ENCODE results near the gene PI4KB.
"Not testable (repeated sequence)": the region's sequence is repeated elsewhere in the genome, so short reads cannot be mapped to it uniquely, and the experiment has no call there.

PI4KB gene

DNA sequence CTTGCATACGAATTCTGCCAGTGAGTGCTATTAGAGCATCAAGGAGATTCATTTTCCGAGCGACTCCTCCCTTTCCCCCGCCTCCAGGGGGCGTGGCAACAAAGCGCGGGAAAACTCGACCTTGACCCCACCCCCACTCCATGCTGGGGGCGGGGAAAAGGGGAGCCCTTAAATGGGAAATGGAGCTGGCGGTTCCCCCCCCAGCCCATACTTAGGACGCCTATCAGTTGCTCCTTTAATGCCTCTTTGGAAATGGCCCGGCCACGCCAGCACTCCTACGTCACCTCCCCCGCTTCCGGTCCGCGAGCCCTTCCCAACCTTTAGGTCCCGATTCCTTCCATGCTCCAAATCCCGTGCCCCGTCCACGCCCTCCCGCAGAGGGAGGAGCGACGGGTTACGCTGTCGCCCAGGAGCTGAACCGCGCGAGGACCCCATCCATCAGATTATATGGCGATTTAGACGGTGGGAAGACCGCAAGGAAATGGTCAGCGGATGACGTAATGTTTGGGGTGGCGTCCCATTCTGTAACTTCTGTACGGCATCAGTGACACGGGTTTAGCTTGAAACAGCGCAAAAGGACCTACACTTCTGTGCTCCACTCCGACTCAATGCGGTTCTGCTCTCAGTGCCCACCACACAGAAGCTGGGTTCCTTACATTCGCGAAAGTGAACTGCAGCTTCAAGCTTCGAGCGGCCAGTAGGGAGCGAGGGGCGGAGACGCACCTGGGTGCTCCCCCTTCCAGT, 45.8 kb downstream of the PI4KB start:
- peak; percentile 96 for DNase-seq (ENCODE audit: low spot score)

DNA sequence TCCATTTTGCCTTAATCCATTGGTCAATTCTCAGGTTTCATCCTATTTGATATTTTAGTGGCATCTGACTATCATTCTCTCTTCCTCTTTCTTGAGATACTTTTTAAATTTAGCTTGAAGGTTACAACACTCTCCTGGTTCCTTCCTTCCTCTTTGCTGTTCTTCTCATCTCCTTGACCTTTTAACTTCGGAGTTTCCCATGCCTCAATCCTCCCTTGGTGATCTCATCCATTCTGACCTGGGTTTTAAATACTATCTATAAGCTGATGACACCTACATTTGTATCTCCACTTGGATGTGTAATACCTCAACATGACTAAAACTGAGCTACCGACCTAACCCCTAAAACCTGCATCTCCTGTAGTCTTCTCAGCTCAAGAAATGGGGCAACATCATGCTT, 50.0 kb downstream of the PI4KB start:
- no peak for DNase-seq (ENCODE audit: low spot score)

DNA sequence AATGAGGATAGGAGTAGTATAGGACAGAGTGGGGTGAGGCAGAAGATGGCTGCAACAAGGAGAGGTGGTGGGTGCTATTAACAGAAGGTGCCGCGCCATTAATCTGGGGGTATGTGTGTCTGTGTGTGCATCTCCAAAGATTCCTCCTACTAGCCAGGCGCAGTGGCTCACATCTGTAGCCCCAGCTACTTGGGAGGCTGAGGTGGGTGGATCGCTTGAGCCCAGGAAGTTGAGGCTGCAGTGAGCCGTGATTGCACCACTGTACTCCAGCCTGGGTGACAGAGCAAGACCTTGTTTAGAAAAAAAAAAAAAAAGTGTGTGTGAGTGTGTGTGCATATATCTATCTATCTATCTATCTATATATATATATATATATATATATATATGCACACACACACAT, 51.9 kb downstream of the PI4KB start:
- DNase-seq (ENCODE audit: low spot score) = not testable (repeated sequence)

DNA sequence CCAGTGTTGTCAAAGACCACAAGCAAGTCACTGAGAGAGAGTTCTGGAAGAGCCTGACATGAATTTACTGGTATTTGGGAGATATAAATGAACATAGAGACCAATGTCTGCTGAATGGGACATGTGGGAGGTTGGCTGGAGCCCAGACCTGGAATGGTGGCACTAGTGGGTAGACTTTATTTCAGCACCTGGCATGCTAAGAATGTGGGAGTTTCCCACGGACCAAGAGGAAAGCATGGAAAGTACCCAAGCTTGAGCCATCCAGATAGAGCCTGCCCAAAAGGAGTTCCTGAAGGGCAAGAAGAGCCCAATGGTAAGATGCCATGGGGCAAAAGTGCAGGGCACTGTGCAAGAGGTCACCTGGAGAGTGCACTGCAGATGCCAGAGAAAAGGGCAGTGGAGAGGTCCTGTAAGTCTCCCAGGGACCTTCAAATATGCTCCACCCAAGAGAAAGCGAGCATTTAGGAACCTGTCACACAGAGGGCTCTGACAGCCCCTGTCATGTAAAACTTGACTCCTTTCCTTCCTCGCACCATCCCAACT, 53.2 kb downstream of the PI4KB start:
- DNase-seq (ENCODE audit: low spot score) = no peak

DNA sequence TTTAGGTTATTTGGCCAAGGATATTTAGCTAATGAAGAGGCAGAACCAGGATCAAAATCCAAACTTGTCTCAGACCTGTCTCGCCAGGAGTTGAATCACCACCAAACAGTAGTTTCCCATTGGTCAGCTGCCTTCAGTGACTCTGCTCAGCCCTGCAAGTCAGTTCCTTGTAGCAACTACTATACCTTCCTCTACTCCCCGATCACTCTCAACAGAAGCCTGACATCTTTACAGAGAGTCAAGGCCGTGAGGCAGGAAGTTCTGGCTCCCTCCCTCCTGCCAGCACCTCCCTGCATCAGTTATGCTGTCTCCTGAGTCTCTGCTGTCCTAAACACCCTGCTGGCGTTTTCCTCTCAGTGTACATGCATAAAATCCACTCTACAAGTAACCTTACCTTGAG, 59.5 kb downstream of the PI4KB start:
- DNase-seq (ENCODE audit: low spot score) = no peak

DNA sequence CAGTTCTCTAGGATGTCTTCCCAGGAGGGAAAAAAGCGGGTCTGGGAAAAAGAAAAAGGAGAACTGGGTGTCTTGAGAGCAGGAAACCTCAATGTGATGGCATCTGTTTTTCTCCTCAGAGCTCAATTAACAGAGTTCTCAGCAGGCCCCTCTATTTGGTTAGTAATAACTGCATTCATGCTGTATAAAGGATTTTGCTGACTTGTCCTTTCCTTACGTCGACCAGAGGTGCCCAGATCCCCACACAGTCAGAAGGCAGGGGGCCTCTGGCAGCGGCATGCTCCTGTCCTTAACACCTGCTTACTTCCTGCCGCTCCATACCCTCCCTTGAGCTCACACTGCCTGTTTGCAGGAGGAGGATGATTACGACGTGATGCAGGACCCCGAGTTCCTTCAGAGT, 60.4 kb downstream of the PI4KB start:
- DNase-seq (ENCODE audit: low spot score) = no peak

DNA sequence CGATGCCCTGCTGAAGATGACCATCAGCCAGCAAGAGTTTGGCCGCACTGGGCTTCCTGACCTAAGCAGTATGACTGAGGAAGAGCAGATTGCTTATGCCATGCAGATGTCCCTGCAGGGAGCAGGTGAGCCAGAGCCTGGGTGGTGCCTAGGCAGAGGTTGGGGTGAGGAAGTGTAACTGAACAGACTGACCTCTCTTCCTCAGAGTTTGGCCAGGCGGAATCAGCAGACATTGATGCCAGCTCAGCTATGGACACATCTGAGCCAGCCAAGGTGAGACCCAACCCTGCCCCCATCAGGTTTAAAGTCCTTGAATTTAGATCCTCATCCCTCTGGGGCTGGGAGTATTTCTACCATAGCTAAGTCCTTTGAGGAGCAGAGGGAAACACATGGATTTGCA, 60.9 kb downstream of the PI4KB start:
- no peak for DNase-seq (ENCODE audit: low spot score)

DNA sequence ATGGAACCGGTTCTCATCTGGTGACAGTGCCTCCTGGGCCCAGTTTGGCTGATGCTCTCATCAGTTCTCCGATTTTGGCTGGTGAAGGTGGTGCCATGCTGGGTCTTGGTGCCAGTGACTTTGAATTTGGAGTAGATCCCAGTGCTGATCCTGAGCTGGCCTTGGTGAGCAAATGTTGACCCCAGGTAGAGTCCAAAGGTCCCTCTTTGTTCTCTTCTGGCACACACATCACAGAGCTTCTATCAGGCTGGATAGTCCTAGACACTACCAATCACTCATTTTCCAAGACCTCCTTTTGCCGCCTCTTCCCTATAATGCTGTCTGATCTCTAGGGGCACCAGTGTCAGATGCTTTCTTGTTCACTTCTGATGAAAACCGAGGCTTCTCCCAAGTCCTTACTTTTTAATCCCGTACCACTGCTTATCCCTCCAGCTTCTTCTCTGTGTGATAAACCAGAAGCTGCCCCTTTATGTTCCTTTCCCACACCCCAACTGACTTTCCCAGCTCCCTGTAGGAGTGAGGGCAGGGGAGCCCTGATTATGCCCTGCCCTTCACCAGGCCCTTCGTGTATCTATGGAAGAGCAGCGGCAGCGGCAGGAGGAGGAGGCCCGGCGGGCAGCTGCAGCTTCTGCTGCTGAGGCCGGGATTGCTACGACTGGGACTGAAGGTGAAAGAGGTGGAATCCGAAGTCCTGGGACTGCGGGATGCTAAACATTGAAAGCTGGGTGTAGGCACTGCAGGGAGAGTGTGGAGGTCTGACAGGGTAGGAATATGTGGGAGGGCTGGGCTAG, 61.6 kb downstream of the PI4KB start:
- DNase-seq (ENCODE audit: low spot score) = no peak

DNA sequence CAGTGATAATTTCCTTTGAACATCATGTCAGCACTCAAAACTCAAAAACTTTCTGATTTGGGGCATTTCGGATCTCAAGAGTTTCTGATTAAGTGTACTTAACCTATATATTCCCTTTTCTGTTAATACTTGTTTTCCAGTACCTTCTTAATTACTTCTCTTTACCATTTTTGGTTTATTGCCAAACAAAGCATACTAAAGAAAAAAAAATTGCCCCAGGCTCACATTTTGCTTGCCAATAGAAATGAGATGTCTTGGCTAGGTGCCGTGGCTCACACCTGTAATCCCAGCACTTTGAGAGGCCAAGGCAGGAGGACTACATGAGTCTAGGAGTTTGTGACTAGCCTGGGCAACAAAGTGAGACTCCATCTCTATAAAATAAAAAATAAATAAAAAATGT, 67.9 kb downstream of the PI4KB start:
- no peak for DNase-seq (ENCODE audit: low spot score)

DNA sequence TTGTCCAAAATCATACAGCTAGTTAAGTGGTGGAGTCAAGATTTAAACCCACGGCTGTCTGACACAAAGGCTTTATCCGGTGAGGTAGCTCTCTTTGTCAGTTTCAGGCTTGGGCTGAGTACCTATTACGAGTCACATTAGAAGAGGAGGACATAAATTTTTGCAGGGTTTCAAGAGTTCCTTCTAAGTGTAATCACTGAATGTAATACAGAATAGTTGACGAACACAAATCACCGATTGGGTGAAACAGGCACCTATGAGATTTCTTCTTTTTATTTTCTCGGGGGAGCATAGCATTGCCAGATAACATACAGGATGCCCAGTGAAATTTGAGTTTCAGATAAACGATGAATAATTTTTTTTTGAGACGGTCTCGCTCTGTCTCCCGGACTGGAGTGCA, 71.8 kb downstream of the PI4KB start:
- DNase-seq (ENCODE audit: low spot score) = no peak

DNA sequence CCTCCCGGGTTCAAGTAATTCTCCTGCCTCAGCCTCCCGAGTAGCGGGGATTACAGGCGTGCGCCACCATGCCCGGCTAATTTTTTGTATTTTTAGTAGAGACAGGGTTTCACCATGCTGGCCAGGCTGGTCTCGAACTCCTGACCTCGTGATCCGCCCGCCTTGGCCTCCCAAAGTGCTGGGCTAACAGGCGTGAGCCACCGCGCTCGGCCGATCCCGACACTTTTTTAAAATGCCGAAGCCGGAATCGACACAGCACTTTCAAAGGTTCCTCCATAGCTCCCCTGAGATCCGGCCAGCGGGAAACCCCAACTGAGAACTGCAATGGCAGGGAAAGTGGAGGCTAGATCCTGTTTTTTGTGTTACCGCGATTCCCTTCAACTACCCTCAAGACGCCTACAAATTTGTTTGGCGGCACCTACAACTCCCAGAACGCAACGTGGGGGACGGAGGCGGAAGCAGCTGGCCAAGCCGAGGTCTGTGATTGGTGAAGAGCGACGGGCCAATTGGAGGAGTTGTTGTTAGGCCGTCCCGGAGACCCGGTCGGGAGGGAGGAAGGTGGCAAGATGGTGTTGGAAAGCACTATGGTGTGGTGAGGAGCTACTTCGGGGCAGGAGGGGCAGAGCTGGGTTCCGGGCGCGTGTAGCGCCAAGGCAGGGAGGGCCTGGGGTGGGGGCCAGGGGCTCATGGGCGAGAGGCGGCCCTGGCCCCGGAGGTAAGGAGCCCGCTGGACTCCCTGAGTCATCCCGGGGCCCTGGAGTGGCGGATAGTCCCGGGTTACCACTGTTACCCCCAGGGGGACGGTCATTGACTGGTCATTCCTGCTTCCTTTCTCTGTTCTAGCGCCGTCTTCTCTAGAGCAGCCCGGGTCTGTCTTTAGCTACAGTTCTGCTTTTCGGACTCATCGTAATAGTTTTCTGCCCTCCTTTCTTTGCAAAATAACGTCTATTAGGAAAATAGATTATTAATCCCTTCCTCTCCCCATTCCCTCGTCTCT, 72.7 kb downstream of the PI4KB start, which contains the start of gene PSMD4:
TSS of gene PSMD4 (plus strand) at position 518 of the 997 bp plus-strand sequence. CDS start at position 567, 49 bp downstream.
- DNase-seq (ENCODE audit: low spot score) = peak; percentile 99

DNA sequence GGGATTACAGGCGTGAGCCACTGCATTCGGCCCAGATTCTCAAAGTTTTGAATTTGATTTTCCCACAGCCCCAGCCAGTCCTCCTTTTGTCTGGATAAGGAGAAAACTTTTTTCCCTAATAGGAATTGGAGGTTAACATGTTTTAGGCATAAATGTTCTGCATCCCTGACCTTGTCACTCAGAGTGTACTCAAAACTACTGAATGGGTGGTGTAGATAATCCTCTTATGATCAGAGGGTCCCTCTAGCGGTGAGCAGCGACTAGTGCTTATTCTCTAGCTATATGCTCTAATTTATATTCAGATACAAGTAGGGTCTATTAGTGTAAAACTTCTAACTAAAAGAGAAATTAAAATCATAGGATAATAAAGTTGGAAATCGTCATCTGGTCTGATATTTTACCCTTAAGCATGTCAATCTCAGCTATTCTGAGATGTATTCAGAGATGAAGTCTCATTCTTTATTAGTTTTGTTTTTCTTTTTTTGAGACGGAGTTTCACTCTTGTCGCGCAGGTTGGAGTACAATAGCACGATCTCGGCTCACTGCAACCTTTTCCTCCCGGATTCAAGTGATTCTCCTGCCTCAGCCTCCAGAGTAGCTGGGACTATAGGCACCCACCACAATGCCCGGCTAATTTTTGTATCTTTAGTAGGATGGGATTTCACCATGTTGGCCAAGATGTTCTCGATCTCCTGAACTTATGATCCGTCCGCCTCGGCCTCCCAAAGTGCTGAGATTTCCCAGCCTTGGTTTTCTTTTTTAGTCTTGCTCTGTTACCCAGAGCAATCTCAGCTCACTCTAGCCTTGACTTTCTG, 75.4 kb downstream of the PI4KB start:
- peak; percentile 71 for DNase-seq (ENCODE audit: low spot score)

DNA sequence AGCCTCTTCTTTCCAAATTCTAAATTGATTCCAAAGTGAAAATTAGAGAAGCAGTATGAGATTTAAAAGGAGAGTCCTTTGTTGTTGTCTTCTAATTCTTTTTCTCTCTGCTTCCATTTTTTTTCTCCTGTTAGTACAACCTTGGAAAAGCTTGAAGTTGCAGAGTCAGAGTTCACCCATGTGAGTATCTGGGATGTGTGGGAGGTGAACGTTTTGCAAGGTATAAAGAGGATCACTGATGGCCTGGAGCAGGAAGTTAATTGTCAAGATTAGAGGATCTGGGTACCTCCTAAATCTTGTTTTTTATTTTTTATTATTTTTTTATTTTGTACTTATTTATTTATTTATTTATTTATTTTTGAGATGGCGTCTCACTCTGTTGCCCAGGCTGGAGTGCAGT, 80.4 kb downstream of the PI4KB start:
- DNase-seq (ENCODE audit: low spot score) = no peak

DNA sequence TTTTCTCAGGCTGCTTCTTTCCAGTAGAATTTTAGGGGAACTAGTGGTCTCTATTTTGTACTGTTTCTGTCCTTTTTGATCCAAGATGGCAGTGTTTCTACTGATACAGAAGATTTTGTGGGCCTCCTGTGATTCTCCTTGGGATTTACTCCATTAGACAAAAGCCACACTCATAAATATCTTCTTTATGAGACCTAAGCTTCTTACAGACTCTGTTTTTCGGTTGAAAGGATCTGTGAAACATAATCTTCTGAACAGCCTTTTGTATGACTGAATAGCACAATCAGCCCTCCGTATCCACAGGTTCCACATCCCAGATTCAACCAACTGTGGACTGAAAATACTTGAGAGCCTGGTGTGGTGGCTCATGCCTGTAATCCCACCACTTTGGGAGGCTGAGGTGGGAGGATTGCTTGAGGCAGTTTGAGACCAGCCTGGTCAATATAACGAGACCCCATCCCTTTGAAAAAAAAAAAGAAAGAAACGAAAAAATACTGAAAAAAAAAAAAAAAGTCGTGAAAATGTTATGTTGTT, 83.5 kb downstream of the PI4KB start:
- no peak for DNase-seq (ENCODE audit: low spot score)

DNA sequence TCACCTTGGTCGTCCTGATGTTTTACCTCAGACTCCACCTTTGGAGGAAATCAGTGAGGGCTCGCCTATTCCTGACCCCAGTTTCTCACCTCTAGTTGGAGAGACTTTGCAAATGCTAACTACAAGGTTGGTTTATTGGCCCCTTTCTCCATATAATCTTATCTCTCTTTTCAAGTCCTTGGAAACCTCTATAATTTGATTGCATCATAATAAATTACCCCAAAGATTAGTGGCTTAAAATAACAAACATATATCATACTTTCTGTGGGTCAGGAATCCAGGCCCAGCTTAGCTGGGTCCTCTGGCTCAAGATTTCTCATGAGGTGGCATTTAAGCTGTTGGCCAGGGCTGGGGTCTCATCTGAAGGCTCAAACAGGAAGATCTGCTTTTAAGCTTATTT, 84.8 kb downstream of the PI4KB start:
- no peak for DNase-seq (ENCODE audit: low spot score)
